NCI-H146 (cell line): ENCODE results near the gene ATRNL1.
"Not testable (repeated sequence)": the region's sequence is repeated elsewhere in the genome, so short reads cannot be mapped to it uniquely, and the experiment has no call there.

Experiments used
- DNase-seq: peaks from one replicate; lab custom pipeline; 2025; lab: John Stamatoyannopoulos, UW

The ATRNL1 gene

GRCh38 chr10:115762029-115762428, 668.9 kb downstream of the ATRNL1 start:
- DNase-seq, result no peak

GRCh38 chr10:115771755-115772154, 678.6 kb downstream of the ATRNL1 start:
- no peak for DNase-seq

GRCh38 chr10:115772606-115773005, 679.4 kb downstream of the ATRNL1 start:
- no peak for DNase-seq

DNA sequence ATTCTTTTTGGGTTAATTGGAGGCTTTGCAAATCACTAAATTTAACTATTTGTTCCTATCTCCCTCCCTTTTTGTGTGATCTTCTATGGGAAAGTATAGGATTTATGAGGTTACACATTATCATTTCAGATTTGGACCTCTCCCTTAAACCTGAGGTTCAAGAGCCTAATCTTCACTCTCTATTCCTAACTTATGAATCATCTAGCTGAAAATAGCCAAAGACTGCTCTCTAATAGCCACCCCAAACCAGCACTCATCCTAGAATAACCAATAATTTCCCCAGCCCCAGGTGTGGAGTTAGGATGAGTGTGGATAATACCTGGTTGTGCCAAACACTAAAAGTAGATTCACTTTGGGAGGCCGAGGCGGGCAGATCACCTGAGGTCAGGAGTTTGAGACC, 680.7 kb downstream of the ATRNL1 start:
- no peak for DNase-seq

GRCh38 chr10:115774721-115775120, 681.6 kb downstream of the ATRNL1 start:
- no peak for DNase-seq

GRCh38 chr10:115777646-115778045, 684.5 kb downstream of the ATRNL1 start:
- DNase-seq, result no peak

GRCh38 chr10:115790220-115790619, 697.1 kb downstream of the ATRNL1 start:
- no peak for DNase-seq

DNA sequence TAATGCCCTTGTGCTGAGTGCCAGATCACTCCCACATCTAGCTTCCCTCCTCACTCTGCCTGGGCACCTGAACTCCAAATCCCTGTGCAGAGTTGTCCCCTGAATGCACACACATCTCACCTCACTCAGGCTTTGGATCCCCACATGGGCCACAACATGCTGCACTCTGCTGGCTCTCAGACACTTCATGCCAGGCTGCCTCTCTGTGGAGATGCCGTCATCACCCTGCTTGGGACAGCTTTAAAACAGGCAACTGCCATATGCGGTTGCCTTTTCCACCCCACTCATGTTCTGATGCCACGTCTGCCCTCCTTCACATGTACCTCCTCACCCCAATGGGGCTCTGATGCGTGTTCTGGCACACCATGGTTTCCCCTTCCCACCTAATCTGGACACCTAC, 702.8 kb downstream of the ATRNL1 start:
- DNase-seq, result no peak

DNA sequence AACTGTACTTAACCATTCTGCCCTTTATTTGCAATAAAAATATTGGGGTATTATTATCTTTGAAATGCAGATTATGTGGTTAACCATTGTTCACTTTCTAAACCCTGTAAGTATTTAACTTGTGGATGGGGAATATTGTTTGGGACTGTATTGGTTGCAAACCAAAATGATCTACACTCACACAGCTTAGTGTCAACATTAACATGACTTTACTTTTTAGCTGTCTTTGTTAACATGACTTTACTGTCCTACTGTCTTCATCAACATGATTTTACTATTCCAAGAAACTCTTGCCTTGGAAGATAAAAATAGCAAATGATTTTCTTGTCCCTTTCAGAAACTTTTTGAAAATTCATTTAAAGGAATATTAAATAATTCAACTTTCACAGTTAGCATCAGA, 708.3 kb downstream of the ATRNL1 start:
- DNase-seq, result no peak

- no peak for DNase-seq
Measured at GRCh38 chr10:115801992-115802391, 708.8 kb downstream of the ATRNL1 start.

DNA sequence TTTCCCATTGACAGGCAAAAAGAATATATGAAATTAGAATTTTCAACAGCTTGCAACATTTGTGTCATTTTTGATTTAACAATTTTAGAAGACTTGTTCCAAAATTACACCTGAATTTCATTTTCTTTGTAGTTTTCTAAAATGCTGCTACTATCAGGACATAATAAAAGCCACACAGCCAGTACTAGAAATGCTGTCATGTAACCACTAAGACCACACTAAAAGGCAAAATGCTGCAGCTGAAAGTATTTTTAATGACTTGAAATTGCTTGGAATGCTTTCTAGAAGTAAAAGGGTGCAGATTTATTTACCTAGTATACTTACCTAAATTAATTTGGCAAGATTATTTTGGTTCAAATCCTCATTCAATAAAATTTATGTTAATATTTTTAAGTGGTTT, 709.7 kb downstream of the ATRNL1 start:
- DNase-seq, result no peak

DNA sequence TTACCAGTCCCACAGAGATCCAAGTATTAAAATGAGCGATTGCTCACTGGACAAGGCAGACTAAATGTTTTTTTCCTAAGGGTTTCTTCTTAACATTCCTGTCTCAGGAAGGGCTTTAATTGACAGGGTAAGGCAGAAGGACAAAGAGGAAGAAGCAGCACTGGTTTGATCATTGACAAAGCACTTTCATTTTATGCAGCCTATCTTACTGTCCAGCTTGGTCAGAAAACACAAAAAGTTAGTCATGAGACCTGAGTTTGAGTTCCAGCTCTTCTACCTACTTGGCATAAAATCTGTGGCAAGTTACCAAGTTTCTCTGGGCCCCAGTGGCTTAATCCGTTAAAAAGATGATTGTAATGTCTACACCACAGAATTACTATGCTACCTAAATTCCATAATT, 721.4 kb downstream of the ATRNL1 start:
- DNase-seq, result no peak

DNA sequence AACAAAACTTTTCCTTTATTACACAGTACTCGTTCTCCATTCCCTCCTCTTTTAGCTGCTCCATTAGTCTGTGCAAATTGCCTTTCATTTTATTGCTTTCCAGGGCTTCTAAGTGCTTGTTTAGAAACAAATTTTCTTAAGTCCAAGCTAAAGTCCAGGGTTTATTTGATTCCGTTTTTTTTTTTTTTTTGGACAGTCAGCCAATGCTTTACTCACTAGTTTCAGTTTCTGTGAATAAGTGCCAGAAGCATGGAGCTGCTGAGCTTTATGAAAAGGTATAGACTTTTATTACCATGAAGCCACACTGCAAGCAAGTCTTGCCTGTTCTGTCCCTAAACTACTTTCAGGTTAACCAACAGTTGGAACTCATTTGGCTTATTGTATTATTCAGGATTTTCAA, 724.8 kb downstream of the ATRNL1 start:
- no peak for DNase-seq

DNA sequence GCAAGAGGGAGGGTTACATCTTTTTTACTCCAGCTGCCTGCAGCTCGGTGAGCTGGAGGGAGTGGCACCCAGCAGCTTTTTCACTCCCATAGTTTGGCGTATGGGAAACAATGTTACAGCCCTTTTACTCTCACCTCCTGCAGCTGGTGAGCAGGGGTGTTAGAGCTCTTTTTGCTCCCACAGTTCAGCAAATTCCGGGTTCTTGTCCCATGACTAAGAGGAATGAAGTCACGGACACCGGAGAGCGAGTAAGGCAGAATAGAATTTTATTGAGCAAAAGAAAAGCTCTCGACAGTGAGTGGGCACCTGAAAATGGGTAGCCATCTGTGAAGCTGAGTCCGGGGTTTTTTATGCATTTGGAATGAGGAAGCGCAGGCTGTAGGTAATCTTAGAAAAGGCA, 733.2 kb downstream of the ATRNL1 start:
- no peak for DNase-seq

DNA sequence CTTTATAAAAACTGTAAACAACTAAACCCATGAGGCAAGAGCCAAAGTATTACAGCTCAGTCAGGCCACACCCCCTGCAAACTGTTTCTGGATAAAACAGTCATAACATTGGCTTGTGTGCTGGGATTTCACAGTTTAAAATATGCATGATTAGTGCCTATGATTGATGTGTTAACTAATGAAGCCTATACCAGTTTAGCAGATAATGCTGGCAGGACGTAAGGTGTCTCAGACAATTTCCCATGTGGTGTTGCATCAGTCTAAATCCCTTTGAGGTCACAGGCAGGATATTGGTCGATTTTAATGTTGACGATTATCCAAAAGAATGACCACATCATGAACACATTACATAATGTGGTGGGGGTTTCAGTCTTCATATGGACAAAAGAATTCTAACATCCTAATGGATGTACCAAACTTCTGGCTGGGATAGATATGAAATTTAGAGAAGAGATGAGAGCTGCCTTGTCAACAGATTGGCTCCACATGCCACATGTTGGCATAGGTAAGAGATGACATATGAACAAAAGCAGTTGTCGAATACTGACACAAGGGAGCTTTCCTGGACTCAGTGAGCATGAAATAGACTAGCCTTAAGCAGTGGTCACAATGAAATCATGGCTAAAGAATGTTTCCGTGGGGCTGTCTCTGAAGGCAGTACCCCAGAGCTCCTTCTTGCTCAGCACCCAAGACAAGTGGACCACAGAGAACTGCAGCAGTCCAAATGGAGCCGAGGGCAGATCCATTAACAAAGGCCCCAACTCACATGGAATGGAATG, 734.3 kb downstream of the ATRNL1 start:
- DNase-seq, result no peak

GRCh38 chr10:115828182-115828581, 735.0 kb downstream of the ATRNL1 start:
- DNase-seq, result not testable (repeated sequence)

GRCh38 chr10:115829521-115830205, 736.5 kb downstream of the ATRNL1 start:
- no peak for DNase-seq

DNA sequence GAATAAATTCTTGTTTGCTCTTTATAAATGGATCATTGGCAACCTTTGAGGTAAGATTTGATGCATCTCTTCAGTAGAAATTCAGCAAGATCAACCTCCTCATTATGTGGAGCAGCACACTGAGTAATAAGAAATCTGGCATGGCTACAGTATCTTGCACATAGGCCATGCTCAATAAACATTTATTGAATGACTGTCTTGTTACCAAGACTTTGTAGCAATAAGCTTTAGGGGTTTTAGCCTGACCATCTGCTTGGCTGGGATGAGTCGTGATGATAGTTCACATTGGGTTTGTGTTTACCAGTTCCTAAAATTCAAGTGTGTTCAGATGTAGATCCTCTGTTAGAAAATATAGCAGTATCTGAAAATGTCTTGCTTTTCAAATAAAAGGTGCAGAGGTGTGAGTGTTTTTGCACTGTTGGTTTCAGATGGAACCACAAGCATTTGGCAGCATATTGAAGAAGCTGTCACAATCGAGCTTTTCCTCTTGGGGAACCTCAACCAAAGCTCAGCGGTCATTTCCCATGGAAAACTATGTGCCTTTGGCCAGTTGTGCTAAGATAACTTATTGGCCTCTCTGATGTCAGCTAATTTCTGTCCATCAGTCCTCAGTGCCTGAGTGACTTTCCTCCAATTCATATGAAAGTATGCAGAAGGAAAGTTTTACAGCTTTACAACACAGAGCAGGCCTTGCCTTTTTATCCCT, 737.3 kb downstream of the ATRNL1 start:
- DNase-seq, result no peak

GRCh38 chr10:115831016-115831415, 737.9 kb downstream of the ATRNL1 start:
- no peak for DNase-seq

DNA sequence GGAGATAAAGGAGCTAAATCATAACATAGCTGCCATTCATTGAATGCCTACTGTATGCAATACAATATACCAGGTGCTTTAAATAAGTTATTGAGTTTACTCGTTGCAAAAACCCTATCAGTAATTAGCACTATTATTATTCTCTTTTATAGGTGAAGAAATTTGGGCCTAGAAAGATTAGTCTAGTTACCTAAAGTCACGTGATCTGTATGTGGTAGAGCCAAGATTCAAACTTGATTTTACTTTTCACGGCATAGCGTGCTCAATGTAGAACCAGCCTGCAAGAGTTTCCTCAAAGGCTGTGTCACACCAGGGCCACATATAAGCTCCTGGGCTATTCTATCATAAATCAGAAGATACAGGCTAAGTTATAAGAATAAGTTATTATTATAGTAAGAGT, 740.0 kb downstream of the ATRNL1 start:
- DNase-seq, result no peak

DNA sequence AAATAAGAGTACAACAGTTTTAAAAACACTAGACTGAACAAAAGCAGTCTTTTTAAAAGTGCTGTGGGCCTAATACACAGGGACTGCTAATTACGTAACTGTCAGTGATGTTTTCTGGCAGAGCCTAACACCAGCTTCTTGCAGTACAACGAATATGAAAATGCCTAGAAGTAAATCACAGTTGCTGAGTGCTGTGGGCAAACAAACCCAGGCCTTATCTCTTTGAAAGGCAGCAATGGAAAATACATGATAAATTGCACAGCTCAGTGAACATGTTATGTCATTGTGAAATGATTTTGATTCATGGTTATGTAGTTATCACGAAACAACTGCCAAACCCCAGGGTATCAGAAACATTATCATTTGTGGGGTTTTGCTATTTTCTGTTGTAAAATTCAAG, 751.4 kb downstream of the ATRNL1 start:
- no peak for DNase-seq

- DNase-seq, result no peak
Measured at GRCh38 chr10:115845921-115846320, 752.8 kb downstream of the ATRNL1 start.

DNA sequence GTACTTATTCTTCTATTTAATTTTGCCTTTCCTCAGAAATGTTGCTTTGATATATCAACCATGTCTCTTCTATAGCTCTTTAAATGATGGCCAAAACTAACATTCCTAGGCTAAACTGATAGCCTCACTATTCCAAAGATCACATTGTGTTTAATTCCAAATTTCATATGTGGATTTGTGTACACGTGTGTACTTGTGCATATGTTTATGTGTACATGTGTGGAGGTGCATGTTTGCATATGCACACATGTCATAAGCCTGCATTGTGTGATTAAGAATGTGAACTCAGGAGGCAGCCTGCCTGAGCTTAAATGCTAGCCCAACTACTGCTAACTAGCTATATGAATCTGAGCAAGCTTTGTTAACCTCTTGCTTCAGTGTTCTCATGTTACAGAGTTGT, 753.4 kb downstream of the ATRNL1 start:
- DNase-seq, result no peak
